PC-9 (cell line): ENCODE measurements around the gene CAV1.

Experiments used
- CTCF ChIP-seq: fragments of 200-600 bp; sonication (generic); conservative IDR thresholded peaks from 2 replicates; pipeline ENCODE4 v1.6.1; 2017; ENCODE audit warnings: mixed run types, antibody characterized with exemption, mild to moderate bottlenecking, moderate library complexity
- EZH2 ChIP-seq: fragments of 200-600 bp; sonication (generic); IDR thresholded peaks from 2 replicates; pipeline ENCODE4 v1.8.0; 2017; ENCODE audit warnings: antibody characterized with exemption, low read depth

- no peak for TF ChIP-seq CTCF
- TF ChIP-seq EZH2: no peak
These were observed 72.5 kb downstream of the CAV1 start for GRCh38 chr7:116597384-116597783.
